Measurements from ENCODE around the gene OSBPL5. TPM values are rescaled to one million over a fixed set of nuclear protein-coding genes. Genes with fewer than 3 reads are reported as not detected.
A peak's percentile ranks its signal among the peaks of the same experiment; 100 is the strongest.

Gene OSBPL5
- total and polyA plus RNA-seq, 9 of the 15 experiments (the other 6 are each of a cell fraction or from before 2014, with no cell fraction given): 0.06 to 14.8 (median 3.2) TPM

DNA sequence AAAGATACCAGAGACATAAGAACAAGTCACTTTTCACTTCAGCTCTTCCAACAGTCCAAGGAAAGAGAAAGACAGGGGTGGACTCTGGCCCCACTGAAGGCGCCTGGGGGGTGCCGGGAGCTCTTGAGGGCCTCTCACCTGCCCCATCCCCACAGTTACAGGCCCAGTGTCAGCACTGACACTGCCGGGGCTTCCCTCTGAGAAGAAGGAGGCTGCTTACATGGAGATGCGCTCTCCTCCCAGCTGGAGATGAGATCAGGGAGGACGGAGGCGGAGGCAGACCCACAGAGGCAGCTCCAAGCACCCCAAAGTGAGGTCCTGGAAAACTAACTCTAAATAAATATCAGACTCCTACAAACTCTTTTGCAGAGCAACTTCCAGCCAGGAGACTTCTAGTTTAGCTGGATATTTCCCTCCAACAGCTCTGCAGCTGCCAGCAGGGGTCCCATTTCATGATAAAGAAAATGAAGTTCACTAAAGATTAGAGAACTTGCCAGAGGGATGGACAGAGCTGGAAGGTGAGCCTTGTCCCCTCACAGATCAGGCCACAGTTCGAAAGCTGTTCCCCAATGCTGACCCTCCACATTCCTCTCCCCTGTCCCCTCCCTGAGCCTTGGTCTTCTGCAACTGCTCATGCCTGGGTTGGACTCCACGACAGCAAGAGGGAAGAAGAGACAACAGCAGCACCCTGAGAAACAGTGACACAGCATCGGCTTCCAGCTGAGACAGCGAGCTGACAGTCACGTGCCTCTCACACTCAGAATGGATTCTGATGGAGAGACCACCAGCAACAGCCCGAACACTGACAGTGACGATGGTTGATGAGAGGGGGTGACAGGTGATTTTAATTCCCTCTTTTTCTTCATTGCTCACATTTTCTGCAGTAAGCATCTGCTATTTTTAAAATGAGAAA lies 113.7 kb downstream of the OSBPL5 start (continued):
- TF ChIP-seq, protein P1, sequence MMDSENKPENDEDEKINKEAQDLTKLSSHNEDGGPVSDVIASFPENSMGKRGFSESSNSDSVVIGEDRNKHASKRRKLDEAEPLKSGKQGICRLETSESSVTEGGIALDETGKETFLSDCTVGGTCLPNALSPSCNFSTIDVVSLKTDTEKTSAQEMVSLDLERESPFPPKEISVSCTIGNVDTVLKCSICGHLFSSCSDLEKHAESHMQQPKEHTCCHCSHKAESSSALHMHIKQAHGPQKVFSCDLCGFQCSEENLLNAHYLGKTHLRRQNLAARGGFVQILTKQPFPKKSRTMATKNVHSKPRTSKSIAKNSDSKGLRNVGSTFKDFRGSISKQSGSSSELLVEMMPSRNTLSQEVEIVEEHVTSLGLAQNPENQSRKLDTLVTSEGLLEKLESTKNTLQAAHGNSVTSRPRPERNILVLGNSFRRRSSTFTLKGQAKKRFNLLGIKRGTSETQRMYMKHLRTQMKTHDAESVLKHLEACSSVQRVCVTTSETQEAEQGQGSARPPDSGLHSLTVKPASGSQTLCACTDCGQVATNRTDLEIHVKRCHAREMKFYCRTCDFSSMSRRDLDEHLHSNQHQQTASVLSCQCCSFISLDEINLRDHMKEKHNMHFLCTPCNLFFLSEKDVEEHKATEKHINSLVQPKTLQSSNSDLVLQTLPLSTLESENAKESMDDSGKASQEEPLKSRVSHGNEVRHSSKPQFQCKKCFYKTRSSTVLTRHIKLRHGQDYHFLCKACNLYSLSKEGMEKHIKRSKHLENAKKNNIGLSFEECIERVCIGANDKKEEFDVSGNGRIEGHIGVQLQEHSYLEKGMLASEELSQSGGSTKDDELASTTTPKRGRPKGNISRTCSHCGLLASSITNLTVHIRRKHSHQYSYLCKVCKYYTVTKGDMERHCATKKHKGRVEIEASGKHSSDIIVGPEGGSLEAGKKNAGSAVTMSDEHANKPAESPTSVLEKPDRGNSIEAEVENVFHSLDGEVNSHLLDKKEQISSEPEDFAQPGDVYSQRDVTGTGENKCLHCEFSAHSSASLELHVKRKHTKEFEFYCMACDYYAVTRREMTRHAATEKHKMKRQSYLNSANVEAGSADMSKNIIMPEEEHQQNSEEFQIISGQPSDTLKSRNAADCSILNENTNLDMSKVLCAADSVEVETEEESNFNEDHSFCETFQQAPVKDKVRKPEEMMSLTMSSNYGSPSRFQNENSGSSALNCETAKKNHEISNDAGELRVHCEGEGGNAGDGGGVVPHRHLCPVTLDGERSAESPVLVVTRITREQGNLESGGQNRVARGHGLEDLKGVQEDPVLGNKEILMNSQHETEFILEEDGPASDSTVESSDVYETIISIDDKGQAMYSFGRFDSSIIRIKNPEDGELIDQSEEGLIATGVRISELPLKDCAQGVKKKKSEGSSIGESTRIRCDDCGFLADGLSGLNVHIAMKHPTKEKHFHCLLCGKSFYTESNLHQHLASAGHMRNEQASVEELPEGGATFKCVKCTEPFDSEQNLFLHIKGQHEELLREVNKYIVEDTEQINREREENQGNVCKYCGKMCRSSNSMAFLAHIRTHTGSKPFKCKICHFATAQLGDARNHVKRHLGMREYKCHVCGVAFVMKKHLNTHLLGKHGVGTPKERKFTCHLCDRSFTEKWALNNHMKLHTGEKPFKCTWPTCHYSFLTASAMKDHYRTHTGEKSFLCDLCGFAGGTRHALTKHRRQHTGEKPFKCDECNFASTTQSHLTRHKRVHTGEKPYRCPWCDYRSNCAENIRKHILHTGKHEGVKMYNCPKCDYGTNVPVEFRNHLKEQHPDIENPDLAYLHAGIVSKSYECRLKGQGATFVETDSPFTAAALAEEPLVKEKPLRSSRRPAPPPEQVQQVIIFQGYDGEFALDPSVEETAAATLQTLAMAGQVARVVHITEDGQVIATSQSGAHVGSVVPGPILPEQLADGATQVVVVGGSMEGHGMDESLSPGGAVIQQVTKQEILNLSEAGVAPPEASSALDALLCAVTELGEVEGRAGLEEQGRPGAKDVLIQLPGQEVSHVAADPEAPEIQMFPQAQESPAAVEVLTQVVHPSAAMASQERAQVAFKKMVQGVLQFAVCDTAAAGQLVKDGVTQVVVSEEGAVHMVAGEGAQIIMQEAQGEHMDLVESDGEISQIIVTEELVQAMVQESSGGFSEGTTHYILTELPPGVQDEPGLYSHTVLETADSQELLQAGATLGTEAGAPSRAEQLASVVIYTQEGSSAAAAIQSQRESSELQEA (IDR thresholded peaks at IDR 0.05; ENCODE audit: low read depth): no peak
- TF ChIP-seq ZNF445 (CRISPR knock-in tag; IDR thresholded peaks at IDR 0.05; ENCODE audit: low read depth) (no peak), SLC30A9 (CRISPR knock-in tag; IDR thresholded peaks at IDR 0.05) (no peak), SREBF2 (CRISPR knock-in tag; IDR thresholded peaks at IDR 0.05) (no peak), L3MBTL2 (IDR thresholded peaks at IDR 0.05) (no peak), BCOR (IDR thresholded peaks at IDR 0.05) (no peak), NFIC (IDR thresholded peaks at IDR 0.05) (no peak), NFE2 (IDR thresholded peaks at IDR 0.05; ENCODE audit: low read depth) (peak; percentile 76), MXI1 (IDR thresholded peaks at IDR 0.05; ENCODE audit: low read depth, low read length) (no peak), MAFF (IDR thresholded peaks at IDR 0.05; ENCODE audit: low read length) (peak; percentile 59; the same call in 1 of the 2 replicates), DACH1 (IDR thresholded peaks at IDR 0.05; ENCODE audit: partially characterized antibody) (peak; percentile 24), C11orf30 (IDR thresholded peaks at IDR 0.05; ENCODE audit: low read depth) (peak; percentile 59; the same call in 1 of the 2 replicates), MAFG (tag; conservative IDR thresholded peaks at IDR 0.05) (peak; percentile 26; the same call in 1 of the 2 replicates), NR3C1 (CRISPR knock-in tag; IDR thresholded peaks at IDR 0.05) (no peak)
- TF ChIP-seq, protein P2, sequence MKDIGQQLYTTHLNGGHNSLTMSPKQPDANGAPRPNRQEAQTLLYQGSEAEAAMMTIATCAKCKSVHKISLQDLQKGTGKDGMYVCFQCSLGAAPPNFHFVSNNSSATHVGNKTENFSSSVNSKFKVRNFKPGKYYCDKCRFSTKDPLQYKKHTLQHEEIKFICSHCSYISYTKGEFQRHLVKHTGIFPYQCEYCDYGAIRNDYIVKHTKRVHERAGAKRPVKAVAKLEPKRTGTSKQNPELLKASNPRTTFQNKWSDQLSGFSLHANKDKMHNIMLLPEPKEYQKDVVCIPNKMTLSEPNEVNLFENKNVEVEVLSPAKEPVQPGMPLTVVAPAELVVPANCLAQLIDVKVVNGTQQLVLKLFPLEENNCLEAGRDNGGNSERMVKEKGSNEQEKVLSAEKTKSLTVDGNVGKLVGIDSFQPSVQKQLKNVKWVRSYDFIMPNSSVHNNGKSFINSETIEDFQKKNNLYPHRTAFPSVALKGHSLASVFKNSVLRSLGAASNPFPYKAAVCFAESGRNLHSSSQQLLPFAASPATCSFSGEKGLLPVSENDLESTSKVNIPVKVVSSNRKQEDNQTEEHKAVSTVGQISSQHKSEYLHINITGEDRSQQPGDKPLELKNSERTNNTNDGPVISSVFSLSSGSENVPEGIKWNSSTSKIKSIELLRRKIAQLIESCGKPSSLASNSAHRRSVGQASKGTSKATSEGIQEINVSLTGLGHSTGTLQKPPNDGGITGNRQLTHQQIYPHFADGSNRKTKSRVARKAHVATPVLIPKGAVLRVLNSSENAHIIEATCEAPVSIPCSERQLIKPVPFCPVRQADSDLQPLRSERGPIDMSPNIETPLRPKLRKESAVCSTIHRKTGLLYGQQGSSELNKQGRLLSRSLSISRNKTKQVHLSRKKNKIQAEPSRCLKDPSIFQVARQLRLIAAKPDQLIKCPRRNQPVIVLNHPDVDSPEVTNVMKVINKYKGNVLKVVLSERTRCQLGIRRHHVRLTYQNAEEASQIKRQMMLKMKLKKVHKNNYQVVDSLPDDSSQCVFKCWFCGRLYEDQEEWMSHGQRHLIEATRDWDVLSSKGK (CRISPR knock-in tag; IDR thresholded peaks at IDR 0.05): no peak
- TF ChIP-seq, protein P3, sequence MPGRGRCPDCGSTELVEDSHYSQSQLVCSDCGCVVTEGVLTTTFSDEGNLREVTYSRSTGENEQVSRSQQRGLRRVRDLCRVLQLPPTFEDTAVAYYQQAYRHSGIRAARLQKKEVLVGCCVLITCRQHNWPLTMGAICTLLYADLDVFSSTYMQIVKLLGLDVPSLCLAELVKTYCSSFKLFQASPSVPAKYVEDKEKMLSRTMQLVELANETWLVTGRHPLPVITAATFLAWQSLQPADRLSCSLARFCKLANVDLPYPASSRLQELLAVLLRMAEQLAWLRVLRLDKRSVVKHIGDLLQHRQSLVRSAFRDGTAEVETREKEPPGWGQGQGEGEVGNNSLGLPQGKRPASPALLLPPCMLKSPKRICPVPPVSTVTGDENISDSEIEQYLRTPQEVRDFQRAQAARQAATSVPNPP (IDR thresholded peaks at IDR 0.05; ENCODE audit: borderline replicate concordance, insufficient read depth, insufficient read length): no peak
